Measurements from ENCODE around the gene PSMD1.
A peak's percentile ranks its signal among the peaks of the same experiment; 100 is the strongest.

The PSMD1 gene

DNA sequence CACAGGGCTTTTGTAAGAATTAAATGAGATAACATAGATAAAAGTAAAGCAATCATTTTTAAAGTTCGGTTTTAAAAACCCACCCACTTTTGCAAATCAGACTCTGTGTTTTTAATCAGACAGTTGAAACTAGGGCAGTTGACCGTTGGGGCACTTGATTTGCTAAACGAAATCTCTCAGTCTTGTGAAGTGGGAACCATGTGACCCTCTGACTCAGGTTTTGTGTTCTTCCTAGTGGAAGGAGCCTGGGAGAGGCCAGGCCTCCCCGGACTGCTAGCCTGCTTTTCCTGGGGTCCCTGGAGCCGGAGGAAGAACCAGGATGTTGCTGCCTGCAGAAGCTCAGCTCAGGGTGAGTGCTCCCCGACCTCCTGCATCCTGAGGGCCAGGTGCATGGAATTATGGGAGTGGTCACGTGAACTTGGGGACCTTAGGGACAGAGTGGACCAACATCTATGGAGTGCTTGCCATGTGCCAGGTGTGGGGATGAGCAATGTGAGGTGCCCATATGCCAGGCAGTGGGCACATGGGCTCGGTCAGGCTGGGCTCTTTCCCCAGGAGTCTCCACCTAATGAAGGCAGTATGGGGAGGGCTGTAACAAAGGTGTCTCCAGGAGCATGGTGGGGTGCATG, 15.5 kb upstream of the PSMD1 start:
- H3K27ac ChIP-seq = peak overlapping the region; percentile 87
- TF ChIP-seq, protein P1, sequence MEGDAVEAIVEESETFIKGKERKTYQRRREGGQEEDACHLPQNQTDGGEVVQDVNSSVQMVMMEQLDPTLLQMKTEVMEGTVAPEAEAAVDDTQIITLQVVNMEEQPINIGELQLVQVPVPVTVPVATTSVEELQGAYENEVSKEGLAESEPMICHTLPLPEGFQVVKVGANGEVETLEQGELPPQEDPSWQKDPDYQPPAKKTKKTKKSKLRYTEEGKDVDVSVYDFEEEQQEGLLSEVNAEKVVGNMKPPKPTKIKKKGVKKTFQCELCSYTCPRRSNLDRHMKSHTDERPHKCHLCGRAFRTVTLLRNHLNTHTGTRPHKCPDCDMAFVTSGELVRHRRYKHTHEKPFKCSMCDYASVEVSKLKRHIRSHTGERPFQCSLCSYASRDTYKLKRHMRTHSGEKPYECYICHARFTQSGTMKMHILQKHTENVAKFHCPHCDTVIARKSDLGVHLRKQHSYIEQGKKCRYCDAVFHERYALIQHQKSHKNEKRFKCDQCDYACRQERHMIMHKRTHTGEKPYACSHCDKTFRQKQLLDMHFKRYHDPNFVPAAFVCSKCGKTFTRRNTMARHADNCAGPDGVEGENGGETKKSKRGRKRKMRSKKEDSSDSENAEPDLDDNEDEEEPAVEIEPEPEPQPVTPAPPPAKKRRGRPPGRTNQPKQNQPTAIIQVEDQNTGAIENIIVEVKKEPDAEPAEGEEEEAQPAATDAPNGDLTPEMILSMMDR (conservative IDR thresholded peaks at IDR 0.05) = no peak
- TF ChIP-seq ZFX (IDR thresholded peaks at IDR 0.05) = no peak

DNA sequence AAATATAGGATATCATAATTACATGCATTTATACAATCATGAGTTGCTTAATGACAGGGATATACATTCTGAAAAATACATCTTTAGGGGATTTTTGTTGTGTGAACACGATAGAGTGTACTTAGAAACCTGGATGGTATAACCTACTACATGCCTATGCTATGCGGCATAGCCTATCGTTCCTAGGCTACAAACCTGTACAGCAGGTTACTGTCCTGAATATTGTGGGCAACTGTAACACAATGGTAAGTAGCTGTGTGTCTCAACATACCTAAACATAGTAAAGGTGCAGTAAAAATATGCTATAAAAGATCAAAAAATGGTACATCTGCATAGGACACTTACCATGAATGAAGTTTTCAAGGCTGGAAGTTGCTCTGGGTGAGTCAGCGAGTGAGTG, 12.9 kb upstream of the PSMD1 start:
- TF ChIP-seq, protein P1 (conservative IDR thresholded peaks at IDR 0.05) = no peak
- no peak for TF ChIP-seq ZFX (IDR thresholded peaks at IDR 0.05)
- no peak overlapping the region for H3K27ac ChIP-seq

DNA sequence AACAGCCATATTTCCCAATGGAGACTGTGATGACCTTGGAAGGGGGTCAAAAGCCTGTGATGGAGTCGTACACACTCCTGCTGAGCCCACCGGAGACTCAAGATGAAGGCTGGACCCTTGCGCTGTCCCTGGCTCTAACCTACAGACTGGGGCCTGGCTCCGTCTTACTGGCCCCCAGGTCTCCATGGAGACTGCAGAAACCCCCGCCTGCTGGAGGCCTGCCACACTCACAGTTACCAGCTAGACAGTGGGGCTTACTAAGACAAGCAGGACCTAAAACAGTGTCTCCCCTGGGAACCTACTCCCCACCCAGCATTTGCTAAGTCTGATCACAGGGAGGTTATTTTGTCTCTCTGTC, 9.8 kb upstream of the PSMD1 start:
- TF ChIP-seq, protein P1 (conservative IDR thresholded peaks at IDR 0.05) = no peak
- no peak for TF ChIP-seq ZFX (IDR thresholded peaks at IDR 0.05)
- no peak overlapping the region for H3K27ac ChIP-seq

DNA sequence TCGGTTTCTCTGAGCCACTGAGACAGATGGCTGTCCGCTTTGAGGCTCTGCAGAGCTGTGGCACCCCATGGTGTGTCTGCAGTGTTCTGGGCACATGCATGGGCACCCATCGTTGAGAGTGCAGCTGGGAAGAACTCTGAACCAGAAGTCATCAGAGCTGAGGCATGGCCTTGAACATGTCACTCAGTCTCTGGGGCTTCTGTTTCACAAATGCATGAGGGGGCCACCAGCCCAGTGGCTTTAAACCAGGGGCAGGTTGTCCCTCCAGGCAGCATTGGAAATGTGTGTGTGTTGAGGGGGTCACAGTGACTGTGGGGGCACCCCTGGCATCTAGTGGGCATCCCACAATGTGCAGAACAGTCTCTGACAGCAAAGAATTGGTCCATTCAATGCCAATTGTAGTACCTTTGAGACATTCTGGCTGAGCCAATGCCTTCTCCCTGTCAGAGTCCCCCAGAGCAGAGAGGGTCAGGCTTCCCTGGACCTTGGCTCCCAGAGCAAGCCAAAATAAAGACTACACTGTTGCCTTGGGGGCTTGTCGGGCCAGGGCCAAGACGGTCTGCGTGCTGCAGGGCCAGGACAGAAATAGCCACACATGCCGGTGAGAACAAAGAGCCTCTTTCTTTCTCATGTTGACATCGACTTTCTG, 9.3 kb upstream of the PSMD1 start:
- TF ChIP-seq ZFX (IDR thresholded peaks at IDR 0.05) = no peak
- TF ChIP-seq, protein P1 (conservative IDR thresholded peaks at IDR 0.05) = no peak
- H3K27ac ChIP-seq = no peak overlapping the region

DNA sequence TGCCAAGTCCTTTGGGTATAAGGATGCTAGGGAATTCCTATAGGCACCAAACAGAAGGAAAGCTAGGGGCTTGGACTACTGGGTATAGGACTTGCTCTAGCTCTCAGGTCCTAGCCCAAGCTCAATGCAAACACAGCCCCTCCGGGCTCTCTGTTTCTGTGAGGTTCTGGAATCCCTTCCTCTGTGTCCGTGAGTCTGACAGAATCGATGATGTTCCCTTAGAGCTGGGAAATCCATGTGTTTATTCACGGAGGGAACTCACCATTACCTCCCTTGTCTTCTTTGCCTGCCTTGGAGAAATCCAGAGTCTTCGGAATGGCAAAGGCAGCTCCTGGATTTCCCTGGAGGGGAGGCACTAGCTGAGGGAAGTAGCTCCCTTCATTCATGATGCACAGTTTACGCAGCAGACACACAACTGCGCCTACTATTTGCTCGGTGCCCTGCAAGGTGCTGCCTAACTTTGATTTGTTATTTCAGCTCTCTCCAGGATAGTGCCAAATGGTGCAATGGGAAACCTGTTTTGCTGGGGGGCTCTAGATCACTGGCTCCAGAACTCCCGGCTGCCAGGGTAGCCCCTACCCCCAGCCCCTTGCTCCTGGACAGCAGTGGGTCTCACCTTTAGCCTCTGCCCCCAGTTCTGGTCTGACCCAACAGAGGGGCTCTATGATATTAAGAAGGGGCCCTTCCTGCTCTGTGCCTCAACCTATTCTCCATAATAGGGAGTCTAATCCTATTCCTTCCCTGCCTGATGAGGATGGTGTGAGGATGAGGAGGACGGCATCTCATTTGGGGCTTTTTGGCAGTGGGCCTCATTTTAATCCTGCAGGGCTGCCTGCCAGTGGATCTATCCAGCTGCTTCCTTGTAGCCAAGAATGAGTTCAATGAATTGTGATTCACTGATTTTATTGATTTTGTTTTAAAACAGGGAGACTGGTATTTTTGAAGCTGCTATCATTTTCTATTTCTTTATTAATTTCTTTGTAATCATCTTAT, 8.4 kb upstream of the PSMD1 start:
- H3K27ac ChIP-seq = no peak overlapping the region
- TF ChIP-seq ZFX (IDR thresholded peaks at IDR 0.05) = no peak
- TF ChIP-seq, protein P1 (conservative IDR thresholded peaks at IDR 0.05) = no peak

DNA sequence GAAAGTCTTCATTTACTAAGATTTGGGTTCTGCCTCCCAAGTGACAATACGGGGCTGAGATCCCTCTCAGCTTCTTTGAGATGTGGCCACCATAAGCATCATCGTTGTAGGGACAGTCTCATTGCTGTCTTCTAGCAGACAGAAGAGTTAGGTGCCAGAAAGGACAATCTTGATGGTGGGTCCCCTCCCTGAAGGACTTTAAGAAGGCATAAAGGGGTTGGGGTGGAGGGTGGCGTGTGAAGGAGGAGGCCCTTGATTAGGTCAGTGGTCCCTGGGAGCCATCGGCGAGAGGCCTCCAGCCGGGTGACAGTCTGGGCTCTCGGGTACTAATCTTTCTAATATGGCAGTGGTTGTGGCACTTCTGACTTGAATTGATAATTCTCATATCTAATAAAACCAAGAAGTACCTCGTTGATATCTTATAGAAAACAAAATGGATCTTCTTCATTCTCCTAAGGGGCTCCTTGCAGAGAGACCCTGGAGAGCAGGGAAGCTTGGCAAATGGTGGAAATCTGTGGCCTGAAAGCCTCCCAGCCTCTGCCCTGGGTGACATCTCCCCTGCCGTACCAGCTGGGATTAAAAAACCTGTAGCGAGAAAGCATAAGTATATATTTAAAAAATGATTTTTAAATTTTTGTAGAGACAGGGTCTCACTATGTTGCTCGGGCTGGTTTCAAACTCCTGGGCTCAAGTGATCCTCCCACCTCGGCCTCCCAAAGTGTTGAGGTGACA, 7.2 kb upstream of the PSMD1 start:
- peak overlapping the region; percentile 59 for H3K27ac ChIP-seq
- TF ChIP-seq ZFX (IDR thresholded peaks at IDR 0.05) = no peak
- TF ChIP-seq, protein P1 (conservative IDR thresholded peaks at IDR 0.05) = no peak

Data from C4-2B (cell line).